IMR-90 (cell line): ENCODE measurements around the gene RASL11B. TPM values are rescaled to one million over a fixed set of nuclear protein-coding genes. Genes with fewer than 3 reads are reported as not detected.
A peak's percentile ranks its signal among the peaks of the same experiment; 100 is the strongest.

Experiments used
- ATAC-seq: fragments of 200-7000 bp; cut with Tn5 transposase; 2 replicates; pipeline ENCODE4 v1.9.1; 2020; ENCODE audit warnings: low read depth, mild to moderate bottlenecking, moderate library complexity
- BruUV-seq: library from RNA; stranded (reverse); fragments of 400-500 nt; replicated peaks from 2 replicates; lab custom pipeline; 2021; lab: Mats Ljungman, UMichigan
- CTCF ChIA-PET: fragments of 300-600 bp; formaldehyde crosslinking; extraction: SDS; loops from one replicate; lab custom pipeline; 2021; ENCODE audit warnings: antibody characterized with exemption; lab: Yijun Ruan, JAX
- POLR2A ChIA-PET: fragments of 300-600 bp; sonication (Branson Sonifier 250); formaldehyde crosslinking; loops from one replicate; lab custom pipeline; 2022; ENCODE audit warnings: antibody characterized with exemption; ENCODE audit not compliant: unreplicated experiment; lab: Charles Lee
- DNase-seq: peaks from one replicate; pipeline ENCODE4 v3.0.0; 2013
- H2AFZ ChIP-seq: replicated peaks from 2 replicates; pipeline ENCODE3; 2013; ENCODE audit warnings: low read length, mild to moderate bottlenecking; ENCODE audit not compliant: poor library complexity
- H2AK5ac ChIP-seq: 2 replicates; pipeline ENCODE4 v1.6.1; 2013; ENCODE audit warnings: low read depth, low read length, inconsistent platforms
- H2AK9ac ChIP-seq: replicated peaks from 2 replicates; pipeline ENCODE3; 2013; ENCODE audit warnings: mild to moderate bottlenecking, low read depth, low read length, moderate library complexity; ENCODE audit not compliant: poor library complexity
- H2BK120ac ChIP-seq: 2 replicates; pipeline ENCODE4 v1.6.1; 2013; ENCODE audit warnings: low read depth, low read length, inconsistent platforms
- H2BK15ac ChIP-seq: 3 replicates; pipeline ENCODE4 v1.6.1; 2013; ENCODE audit warnings: low read depth, low read length, inconsistent platforms
- H2BK20ac ChIP-seq: 2 replicates; pipeline ENCODE4 v1.6.1; 2013; ENCODE audit warnings: low read depth, mild to moderate bottlenecking, inconsistent platforms, low read length, moderate library complexity
- H2BK5ac ChIP-seq: 2 replicates; pipeline ENCODE4 v1.6.1; 2013; ENCODE audit warnings: mild to moderate bottlenecking, low read depth, low read length, inconsistent platforms; ENCODE audit not compliant: poor library complexity, severe bottlenecking
- H3K14ac ChIP-seq: replicated peaks from 2 replicates; pipeline ENCODE4 v1.6.1; 2013; ENCODE audit warnings: low read depth, low read length, inconsistent platforms
- H3K18ac ChIP-seq: 2 replicates; pipeline ENCODE4 v1.6.1; 2013; ENCODE audit warnings: low read depth, low read length, control low read depth
- H3K23ac ChIP-seq: 2 replicates; pipeline ENCODE4 v1.6.1; 2013; ENCODE audit warnings: low read depth, low read length, inconsistent platforms
- H3K27ac ChIP-seq: 2 replicates; pipeline ENCODE4 v1.5.1; 2013; ENCODE audit warnings: mild to moderate bottlenecking, control low read depth, low read length; ENCODE audit not compliant: insufficient read depth
- H3K27me3 ChIP-seq: 2 replicates; pipeline ENCODE4 v1.6.1; 2013; ENCODE audit warnings: low read length; ENCODE audit not compliant: control insufficient read depth, insufficient read depth
- H3K36me3 ChIP-seq: 2 replicates; pipeline ENCODE4 v1.6.1; 2013; ENCODE audit warnings: low read length, mixed read lengths; ENCODE audit not compliant: control insufficient read depth, insufficient read depth
- H3K4ac ChIP-seq: 2 replicates; pipeline ENCODE4 v1.6.1; 2013; ENCODE audit warnings: low read depth, low read length, inconsistent platforms
- H3K4me1 ChIP-seq: 2 replicates; pipeline ENCODE4 v1.6.1; 2013; ENCODE audit warnings: low read length, mixed read lengths; ENCODE audit not compliant: control insufficient read depth, insufficient read depth
- H3K4me2 ChIP-seq: 2 replicates; pipeline ENCODE4 v1.6.1; 2013; ENCODE audit warnings: low read depth, mild to moderate bottlenecking, control low read depth, low read length, moderate library complexity
- H3K4me3 ChIP-seq: 2 replicates; pipeline ENCODE4 v1.5.1; 2013; ENCODE audit warnings: low read depth, mild to moderate bottlenecking, control low read depth, low read length, moderate library complexity; ENCODE audit not compliant: insufficient read depth
- H3K56ac ChIP-seq: 2 replicates; pipeline ENCODE4 v1.6.1; 2013; ENCODE audit warnings: low read length, inconsistent platforms; ENCODE audit not compliant: insufficient read depth; ENCODE audit errors: extremely low read depth
- H3K79me1 ChIP-seq, 2 experiments: 2 replicates each; pipeline ENCODE4 v1.6.1; 2013; ENCODE audit warnings: low read length in 2 of 2, inconsistent platforms in 1 of 2, low read depth in 1 of 2
- H3K9ac ChIP-seq: 2 replicates; pipeline ENCODE4 v1.6.1; 2013; ENCODE audit warnings: low read depth, low read length, control low read depth
- H3K9me1 ChIP-seq: 2 replicates; pipeline ENCODE4 v1.6.1; 2013; ENCODE audit warnings: low read length, inconsistent platforms; ENCODE audit not compliant: insufficient read depth
- H3K9me3 ChIP-seq: 2 replicates; pipeline ENCODE4 v1.6.1; 2013; ENCODE audit warnings: low read length; ENCODE audit not compliant: control insufficient read depth, insufficient read depth
- H4K20me1 ChIP-seq: 2 replicates; pipeline ENCODE4 v1.6.1; 2013; ENCODE audit warnings: low read length, inconsistent platforms; ENCODE audit not compliant: insufficient read depth
- H4K5ac ChIP-seq: 2 replicates; pipeline ENCODE4 v1.6.1; 2013; ENCODE audit warnings: mild to moderate bottlenecking, low read depth, low read length, control low read depth
- H4K8ac ChIP-seq, 2 experiments: 2 replicates each; pipeline ENCODE4 v1.6.1; 2013; ENCODE audit warnings: low read depth in 2 of 2, low read length in 2 of 2, control low read depth in 1 of 2, inconsistent platforms in 1 of 2
- H4K91ac ChIP-seq: 2 replicates; pipeline ENCODE4 v1.6.1; 2013; ENCODE audit warnings: low read depth, low read length, inconsistent platforms; ENCODE audit not compliant: insufficient read depth
- MAZ ChIP-seq: IDR thresholded peaks from 2 replicates; pipeline ENCODE4 v1.6.1; 2012; ENCODE audit warnings: low read depth, mild to moderate bottlenecking, low read length, improper control_type of control experiment, moderate library complexity, borderline replicate concordance
- SMC3 ChIP-seq: fragments of 150-350 bp; IDR thresholded peaks from 2 replicates; pipeline ENCODE4 v1.6.1; 2016; ENCODE audit warnings: low read depth, mild to moderate bottlenecking, antibody characterized with exemption, low read length, moderate library complexity
- WGBS, 2 experiments: methylation state at CpG; one replicate each; pipeline versions ENCODE4 v1.1.5 to v1.1.7; 2013; ENCODE audit warnings: missing lambda C conversion rate in 2 of 2; ENCODE audit not compliant: insufficient read length in 1 of 2; ENCODE audit errors: extremely low coverage in 2 of 2; 5-methylcytosine and 5-hydroxymethylcytosine counted together
- dilution Hi-C: fragments of 300-500 bp; cut with HindIII; formaldehyde crosslinking; loops from one replicate; pipeline ENCODE4 v1.14.3; 2018; ENCODE audit warnings: low sequenced_read_pairs; ENCODE audit not compliant: unreplicated experiment
- in situ Hi-C: fragments of 300-500 bp; cut with MboI; formaldehyde crosslinking; loops from 3 replicates; pipeline ENCODE4 v1.14.3; 2019; ENCODE audit warnings: low sequenced_read_pairs, inconsistent platforms, mixed read lengths
- intact Hi-C: fragments of 100-400 bp; cut with micrococcal nuclease; formaldehyde crosslinking; loops from 2 replicates; pipeline ENCODE4 v1.10.0; 2022
- polyA plus RNA-seq, 3 experiments: library from polyadenylated mRNA; depleted of rRNA; stranded (reverse); fragments of >200 nt; gene quantifications; 2 replicates each; pipeline ENCODE4 v1.2.3, GENCODE V29; 2012; ENCODE audit warnings: low replicate concordance in 1 of 3
- total RNA-seq: library from RNA; depleted of rRNA; stranded (reverse); fragments of >200 nt; gene quantifications from 2 replicates; pipeline ENCODE4 v1.2.3, GENCODE V29; 2012
- TF ChIP-seq, protein P1 (sequence below): conservative IDR thresholded peaks from 2 replicates; pipeline ENCODE4 v1.5.1; 2012; ENCODE audit warnings: mild to moderate bottlenecking, low read depth, low read length, improper control_type of control experiment

Gene RASL11B
- total and polyA plus RNA-seq, 2 of the 4 experiments (the other 2 are of a cell fraction), result 0.18 to 0.31 TPM

DNA sequence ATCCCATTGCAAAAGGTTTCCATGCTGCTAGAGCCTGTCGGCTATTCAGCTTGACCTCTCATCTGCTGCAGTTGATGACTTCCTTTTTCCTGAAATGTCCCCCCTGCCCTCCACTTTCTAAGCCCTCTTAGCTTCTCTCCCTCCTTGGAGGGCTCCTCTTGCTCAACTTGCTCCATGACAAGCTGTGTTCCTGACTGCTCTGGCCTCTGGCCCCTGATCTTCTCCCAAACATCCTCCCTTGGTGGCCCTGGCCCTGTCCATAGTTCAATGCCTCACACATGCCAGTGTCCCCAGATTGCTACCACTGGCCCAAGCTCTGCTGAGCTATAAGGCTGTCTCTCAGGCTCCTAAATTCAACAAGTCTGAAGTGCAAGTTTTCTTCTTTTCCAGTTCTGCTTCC lies 29.6 kb downstream of the RASL11B start:
- in situ Hi-C loops, result no loop called here
- H3K14ac ChIP-seq, result peak overlapping the region; percentile 82
- no peaks in the 10 kb centered on the region for H3K9me3 ChIP-seq
- peak overlapping the region; percentile 7 to 22; a peak in 2 of 4 replicates for H4K8ac ChIP-seq
- peak overlapping the region; percentile 63 for H3K18ac ChIP-seq
- H3K36me3 ChIP-seq, result no peaks in the 10 kb centered on the region
- H4K5ac ChIP-seq, result no peak overlapping the region; the same call in 1 of the 2 replicates
- H2BK120ac ChIP-seq, result peak overlapping the region; percentile 86
- no TSS peak for BruUV-seq
- peak overlapping the region; percentile 56; the same call in 2 of the 3 replicates for H2BK15ac ChIP-seq
- DNase-seq (no peak), ATAC-seq (no peak)
- CTCF ChIA-PET, result interaction anchor here (0.6 to 1.3 kb wide), 2 partner anchors 20 to 1331 kb away, joined by 3 to 5 read pairs; no protein-coding TSS in a partner anchor
- H3K27ac ChIP-seq, result peak overlapping the region; percentile 82; the same call in 1 of the 2 replicates
- intact Hi-C loops, result loop anchor here (2.0 to 5.0 kb wide), 2 partner anchors 66 to 69 kb away; no protein-coding TSS in a partner anchor
- peak overlapping the region; percentile 53 for H3K23ac ChIP-seq
- peak overlapping the region; percentile 98 for H2AK5ac ChIP-seq
- H3K4me1 ChIP-seq, result peaks cover 21% of the 10 kb centered on the region
- H3K9me1 ChIP-seq, result peaks cover 18% of the 10 kb centered on the region
- H3K79me1 ChIP-seq, result 0 out of 4 replicates have a peak, but pooled peaks cover 0 to 3% of the 10 kb centered on the region in 2 experiments
- H3K9ac ChIP-seq, result no peak overlapping the region
- dilution Hi-C loops, result no loop called here
- POLR2A ChIA-PET, result no interaction called here
- H2BK5ac ChIP-seq, result no peak overlapping the region
- no CpG with 5 or more reads among the region's 1 CpG for WGBS, 2 experiments
- no peak overlapping the region for H2AFZ ChIP-seq
- TF ChIP-seq, protein P1, sequence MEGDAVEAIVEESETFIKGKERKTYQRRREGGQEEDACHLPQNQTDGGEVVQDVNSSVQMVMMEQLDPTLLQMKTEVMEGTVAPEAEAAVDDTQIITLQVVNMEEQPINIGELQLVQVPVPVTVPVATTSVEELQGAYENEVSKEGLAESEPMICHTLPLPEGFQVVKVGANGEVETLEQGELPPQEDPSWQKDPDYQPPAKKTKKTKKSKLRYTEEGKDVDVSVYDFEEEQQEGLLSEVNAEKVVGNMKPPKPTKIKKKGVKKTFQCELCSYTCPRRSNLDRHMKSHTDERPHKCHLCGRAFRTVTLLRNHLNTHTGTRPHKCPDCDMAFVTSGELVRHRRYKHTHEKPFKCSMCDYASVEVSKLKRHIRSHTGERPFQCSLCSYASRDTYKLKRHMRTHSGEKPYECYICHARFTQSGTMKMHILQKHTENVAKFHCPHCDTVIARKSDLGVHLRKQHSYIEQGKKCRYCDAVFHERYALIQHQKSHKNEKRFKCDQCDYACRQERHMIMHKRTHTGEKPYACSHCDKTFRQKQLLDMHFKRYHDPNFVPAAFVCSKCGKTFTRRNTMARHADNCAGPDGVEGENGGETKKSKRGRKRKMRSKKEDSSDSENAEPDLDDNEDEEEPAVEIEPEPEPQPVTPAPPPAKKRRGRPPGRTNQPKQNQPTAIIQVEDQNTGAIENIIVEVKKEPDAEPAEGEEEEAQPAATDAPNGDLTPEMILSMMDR, result no peak
- TF ChIP-seq SMC3 (no peak), MAZ (no peak)
- peaks cover 5% of the 10 kb centered on the region; the same call in 1 of the 2 replicates for H4K20me1 ChIP-seq
- H3K4me3 ChIP-seq, result no peak overlapping the region
- no peak overlapping the region for H3K4me2 ChIP-seq
- peak overlapping the region; percentile 95 for H3K4ac ChIP-seq
- no peak overlapping the region for H2AK9ac ChIP-seq
- no peaks in the 10 kb centered on the region for H3K27me3 ChIP-seq
- peak overlapping the region; percentile 28; the same call in 1 of the 2 replicates for H3K56ac ChIP-seq
- H4K91ac ChIP-seq, result peak overlapping the region; percentile 60
- peak overlapping the region; percentile 98 for H2BK20ac ChIP-seq
